ENCODE measurements around the gene REXO5.

DNA sequence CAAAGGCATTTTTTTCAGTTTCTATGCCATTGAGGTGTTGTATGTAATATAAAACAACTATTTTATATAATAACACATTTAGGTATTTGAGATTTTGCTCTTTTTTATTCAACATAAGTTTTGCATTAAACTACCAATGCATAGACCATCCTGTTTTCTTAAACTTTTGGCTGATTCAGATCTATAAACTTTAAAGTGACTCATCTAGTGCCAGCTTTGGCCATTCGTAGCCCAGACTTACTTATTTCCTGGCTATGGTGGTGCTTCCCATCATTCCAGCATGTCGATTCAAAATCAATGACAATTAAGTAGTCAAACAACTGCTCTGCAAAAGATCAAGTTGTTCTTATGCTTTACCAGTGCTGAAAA is 3.2 kb upstream of the REXO5 start:
- TF ChIP-seq EZH2phosphoT487 (IDR thresholded peaks at IDR 0.05; ENCODE audit: borderline replicate concordance, low read length) (no peak), EZH2 (IDR thresholded peaks at IDR 0.05; ENCODE audit: low read length, unreplicated experiment) (no peak)
